ENCODE results near the gene NKAPL. TPM values are rescaled to one million over a fixed set of nuclear protein-coding genes. Genes with fewer than 3 reads are reported as not detected.

NKAPL gene
- total and polyA plus RNA-seq, 4 donors: 0.81 to 1.4 (median 0.96) TPM

- H3K9me3 ChIP-seq (ENCODE audit: control insufficient read depth in 4 of 4, insufficient read depth in 3 of 4, low read length in 3 of 4): peaks cover 0 to 8% (median 0%) of the 10 kb centered on the region in 4 donors
- 36 to 38% methylated on average over 3 of the region's 3 CpGs for WGBS, 2 donors
- ATAC-seq (ENCODE audit: insufficient read depth, low FRiP score) (no peak), DNase-seq (no peak)
- H3K27me3 ChIP-seq (ENCODE audit: control insufficient read depth in 3 of 3, insufficient read depth in 3 of 3, low read length in 2 of 3): no peaks in the 10 kb centered on the region
- H3K27ac ChIP-seq (ENCODE audit: low read depth in 1 of 2, low read length in 1 of 2): peak overlapping the region in 1 of 2 donors; percentile 57
- no peak for TF ChIP-seq CTCF (IDR thresholded peaks at IDR 0.05; ENCODE audit: control extremely low read depth, extremely low read depth)
- peak overlapping the region; percentile 69 for H3K4me3 ChIP-seq
- H3K36me3 ChIP-seq (ENCODE audit: control insufficient read depth in 4 of 4, insufficient read depth in 4 of 4, low read length in 4 of 4): peaks cover 11 to 25% (median 20%) of the 10 kb centered on the region in 4 donors
- H3K4me1 ChIP-seq (ENCODE audit: control insufficient read depth in 5 of 5, insufficient read depth in 5 of 5, low read length in 5 of 5): peaks cover 0 to 12% (median 5%) of the 10 kb centered on the region in 5 donors
- H3K9ac ChIP-seq (ENCODE audit: insufficient read depth in 1 of 2, low read length in 2 of 2): no peak overlapping the region
Measured at GRCh38 chr6:28280595-28281287, 21.6 kb downstream of the NKAPL start.

GRCh38 chr6:28281288-28282064 is 22.4 kb downstream of the NKAPL start, which contains the start of gene PGBD1:
Gene PGBD1, plus strand, starts transcription at chr6:28281572. Its CDS starts 2,242 bp downstream, at chr6:28283814.
- peak within 1 kb of the TSS; percentile 32 to 57 for H3K27ac ChIP-seq (ENCODE audit: low read depth in 1 of 2, low read length in 1 of 2)

GRCh38 chr6:28282926-28283325 is 23.8 kb downstream of the NKAPL start:
- H3K27ac ChIP-seq (ENCODE audit: low read depth in 1 of 2, low read length in 1 of 2): no peak overlapping the region
- no peak overlapping the region for H3K4me3 ChIP-seq
- no peak for TF ChIP-seq CTCF (IDR thresholded peaks at IDR 0.05; ENCODE audit: control extremely low read depth, extremely low read depth)
- no peak for DNase-seq
- peaks cover 0 to 8% (median 0%) of the 10 kb centered on the region in 4 donors for H3K9me3 ChIP-seq (ENCODE audit: control insufficient read depth in 4 of 4, insufficient read depth in 3 of 4, low read length in 3 of 4)
- H3K9ac ChIP-seq (ENCODE audit: insufficient read depth in 1 of 2, low read length in 2 of 2): no peak overlapping the region
- WGBS, 2 donors: 96 to 100% methylated on average over 2 of the region's 2 CpGs
- peaks cover 8 to 20% (median 18%) of the 10 kb centered on the region in 4 donors for H3K36me3 ChIP-seq (ENCODE audit: control insufficient read depth in 4 of 4, insufficient read depth in 4 of 4, low read length in 4 of 4)
- ATAC-seq (ENCODE audit: insufficient read depth, low FRiP score): no peak
- H3K4me1 ChIP-seq (ENCODE audit: control insufficient read depth in 5 of 5, insufficient read depth in 5 of 5, low read length in 5 of 5): peaks cover 0 to 12% (median 5%) of the 10 kb centered on the region in 5 donors
- no peaks in the 10 kb centered on the region for H3K27me3 ChIP-seq (ENCODE audit: control insufficient read depth in 3 of 3, insufficient read depth in 3 of 3, low read length in 2 of 3)

More at GRCh38 chr6:28281288-28282064, 22.4 kb downstream of the NKAPL start, which contains the start of gene PGBD1:
- DNase-seq (peak; percentile 76 to 84 (median 82)), ATAC-seq (ENCODE audit: insufficient read depth, low FRiP score) (peak; percentile 90)
- 0 to 1% methylated on average over 50 of the region's 50 CpGs for WGBS, 2 donors
- Histone ChIP-seq H3K36me3 (ENCODE audit: control insufficient read depth in 4 of 4, insufficient read depth in 4 of 4, low read length in 4 of 4) (peaks cover 12 to 22% (median 17%) of the 10 kb centered on the region in 4 donors), H3K9ac (ENCODE audit: insufficient read depth in 1 of 2, low read length in 2 of 2) (peak within 1 kb of the TSS; percentile 53 to 86), H3K27me3 (ENCODE audit: control insufficient read depth in 3 of 3, insufficient read depth in 3 of 3, low read length in 2 of 3) (no peaks in the 10 kb centered on the region), H3K4me3 (peak within 1 kb of the TSS; percentile 69), H3K9me3 (ENCODE audit: control insufficient read depth in 4 of 4, insufficient read depth in 3 of 4, low read length in 3 of 4) (peaks cover 0 to 8% (median 0%) of the 10 kb centered on the region in 4 donors), H3K4me1 (ENCODE audit: control insufficient read depth in 5 of 5, insufficient read depth in 5 of 5, low read length in 5 of 5) (peaks cover 0 to 12% (median 5%) of the 10 kb centered on the region in 5 donors)
- no peak for TF ChIP-seq CTCF (IDR thresholded peaks at IDR 0.05; ENCODE audit: control extremely low read depth, extremely low read depth)
